Caco-2 (cell line): Measurements from ENCODE around the gene ZNF66. TPM values are rescaled to one million over a fixed set of nuclear protein-coding genes. Genes with fewer than 3 reads are reported as not detected.
"Not testable (repeated sequence)": the region's sequence is repeated elsewhere in the genome, so short reads cannot be mapped to it uniquely, and the experiment has no call there.

ENCODE experiments used
- Bru-seq: library from RNA; stranded (reverse); fragments of 400-500 nt; gene quantifications from one replicate; lab custom pipeline; 2021; lab: Mats Ljungman, UMichigan
- BruChase-seq, 2 experiments: library from RNA; stranded (reverse); fragments of 400-500 nt; gene quantifications; one replicate each; lab custom pipeline; 2021; lab: Mats Ljungman, UMichigan
- BruUV-seq: library from RNA; stranded (reverse); fragments of 400-500 nt; replicated peaks from 2 replicates; lab custom pipeline; 2021; lab: Mats Ljungman, UMichigan
- CTCF ChIA-PET: fragments of 300-600 bp; sonication (Branson Sonifier 250); formaldehyde crosslinking; loops from one replicate; lab custom pipeline; 2022; ENCODE audit warnings: antibody characterized with exemption; lab: Charles Lee
- POLR2A ChIA-PET: fragments of 300-600 bp; sonication (Branson Sonifier 250); formaldehyde crosslinking; loops from one replicate; lab custom pipeline; 2022; ENCODE audit warnings: antibody characterized with exemption; lab: Charles Lee
- DNase-seq, 2 experiments: peaks; one replicate each; pipeline versions ENCODE4 v3.0.0 to v3.0.0-alpha.2; 2020 to 2022
- H3K27me3 ChIP-seq: replicated peaks from 2 replicates; pipeline ENCODE4 v1.6.0; 2011; ENCODE audit warnings: low read length; ENCODE audit not compliant: control insufficient read depth, insufficient read depth
- H3K36me3 ChIP-seq: 2 replicates; pipeline ENCODE4 v1.5.1; 2011; ENCODE audit warnings: low read length; ENCODE audit not compliant: control insufficient read depth, insufficient read depth
- H3K4me1 ChIP-seq: fragments of 250-450 bp; sonication (Bioruptor Pico); 2 replicates; pipeline ENCODE4 v1.5.1; 2020; ENCODE audit warnings: mild to moderate bottlenecking
- H3K4me3 ChIP-seq: 2 replicates; pipeline ENCODE4 v1.5.1; 2011; ENCODE audit warnings: low read depth, mild to moderate bottlenecking, control low read depth, low read length
- H3K9me3 ChIP-seq: fragments of 250-450 bp; sonication (Bioruptor Pico); 2 replicates; pipeline ENCODE4 v1.5.1; 2020; ENCODE audit warnings: mild to moderate bottlenecking, moderate library complexity
- H3K27ac Mint-ChIP-seq: one replicate; pipeline ENCODE4 v1.8.0; 2022; ENCODE audit warnings: mixed read lengths; ENCODE audit not compliant: unreplicated experiment
- H3K27me3 Mint-ChIP-seq: one replicate; pipeline ENCODE4 v1.8.0; 2022; ENCODE audit warnings: mixed read lengths; ENCODE audit not compliant: insufficient read depth, unreplicated experiment
- H3K36me3 Mint-ChIP-seq: one replicate; pipeline ENCODE4 v1.8.0; 2022; ENCODE audit warnings: mild to moderate bottlenecking, mixed read lengths; ENCODE audit not compliant: insufficient read depth, unreplicated experiment
- H3K4me1 Mint-ChIP-seq: one replicate; pipeline ENCODE4 v1.8.0; 2022; ENCODE audit warnings: low read depth, mixed read lengths; ENCODE audit not compliant: unreplicated experiment
- H3K4me3 Mint-ChIP-seq: one replicate; pipeline ENCODE4 v1.8.0; 2022; ENCODE audit warnings: mild to moderate bottlenecking, moderate library complexity, mixed read lengths; ENCODE audit not compliant: unreplicated experiment
- H3K9me3 Mint-ChIP-seq: one replicate; pipeline ENCODE4 v1.8.0; 2022; ENCODE audit warnings: mixed read lengths; ENCODE audit not compliant: unreplicated experiment
- CTCF ChIP-seq, 2 experiments: fragments of 200-600 bp in 1 of 2; IDR thresholded peaks; 1 replicate in 1 of 2; 2 replicates in 1 of 2; pipeline versions ENCODE4 v1.5.1 to v1.8.0; 2011 to 2022; ENCODE audit warnings: antibody characterized with exemption in 1 of 2, control low read depth in 1 of 2, inconsistent platforms in 1 of 2, low read depth in 1 of 2, low read length in 1 of 2, mild to moderate bottlenecking in 1 of 2, moderate library complexity in 1 of 2; ENCODE audit not compliant: insufficient read depth in 1 of 2, severe bottlenecking in 1 of 2, unreplicated experiment in 1 of 2
- intact Hi-C: fragments of 100-400 bp; cut with micrococcal nuclease; formaldehyde crosslinking; loops from one replicate; pipeline ENCODE4 v1.10.0; 2022; ENCODE audit not compliant: unreplicated experiment
- long read RNA-seq: library from polyadenylated mRNA; stranded (forward); transcript quantifications from one replicate; pipeline ENCODE4 v2.0.0, GENCODE V29; 2022
- total RNA-seq: library from RNA; stranded (reverse); gene quantifications from 2 replicates; pipeline ENCODE4 v1.2.3, GENCODE V29; 2022

The ZNF66 gene
- total RNA-seq = 10.1 and 10.9 TPM in 2 replicates
- Bru-seq, nascent RNA = percentile 73 among the genes with signal in this experiment
- percentile 78 among the genes with signal in this experiment for BruChase-seq, experiment 1, labeled RNA remaining after a 2-hour chase
- percentile 70 among the genes with signal in this experiment for BruChase-seq, experiment 2, labeled RNA remaining after a 6-hour chase
- long read RNA-seq, partial matches to known transcripts = 0 of 5 reads
- long read RNA-seq, other reads (novel, unspliced or antisense) = 1 of 5 reads

GRCh38 chr19:20776083-20777076 lies at the start of gene ZNF66:
Gene ZNF66 (plus strand): TSS chr19:20776304. CDS start chr19:20776448, 144 bp downstream.
- H3K4me3 ChIP-seq = peak within 1 kb of the TSS; percentile 87

GRCh38 chr19:20750169-20750568 lies 25.9 kb upstream of the ZNF66 start:
- H3K4me3 ChIP-seq, H3K9me3 ChIP-seq, DNase-seq, H3K36me3 Mint-ChIP-seq, CTCF ChIA-PET, intact Hi-C loops, H3K36me3 ChIP-seq, POLR2A ChIA-PET, H3K27ac Mint-ChIP-seq, H3K4me3 Mint-ChIP-seq, H3K27me3 Mint-ChIP-seq, H3K4me1 Mint-ChIP-seq, H3K27me3 ChIP-seq, BruUV-seq, H3K4me1 ChIP-seq: not testable (repeated sequence)
- peaks cover 32% of the 10 kb centered on the region for H3K9me3 Mint-ChIP-seq

More at GRCh38 chr19:20776083-20777076, at the start of gene ZNF66:
- H3K9me3 ChIP-seq = peaks cover 6% of the 10 kb centered on the region; the same call in 1 of the 2 replicates
- H3K27me3 Mint-ChIP-seq = no peaks in the 10 kb centered on the region
- BruUV-seq = TSS peak; percentile 43
- H3K9me3 Mint-ChIP-seq = no peaks in the 10 kb centered on the region
- no peaks in the 10 kb centered on the region for H3K4me1 Mint-ChIP-seq
- peak; percentile 94 to 96 for DNase-seq
- no peaks in the 10 kb centered on the region; the same call in 1 of the 2 replicates for H3K4me1 ChIP-seq
- no peaks in the 10 kb centered on the region for H3K27me3 ChIP-seq
- peak within 1 kb of the TSS; percentile 93 for H3K27ac Mint-ChIP-seq
- peaks cover 36% of the 10 kb centered on the region for H3K36me3 Mint-ChIP-seq
- H3K36me3 ChIP-seq = no peaks in the 10 kb centered on the region
- intact Hi-C loops = loop anchor here (2.0 kb wide), 1 partner anchor 244 kb away; the partner anchor contains the start of gene ZNF430
- peak within 1 kb of the TSS; percentile 82 for H3K4me3 Mint-ChIP-seq
- ChIA-PET CTCF (interaction anchor here (0.7 kb wide), 1 partner anchor 47 kb away, joined by 8 read pairs; no protein-coding TSS in a partner anchor), POLR2A (interaction anchor here (0.6 to 1.7 kb wide), 3 partner anchors 244 to 552 kb away, joined by 3 to 5 read pairs (median 3); partner anchors contain the start of genes ZNF430 and ZNF708)
- TF ChIP-seq CTCF (IDR thresholded peaks at IDR 0.05; ENCODE audit: insufficient read depth in 1 of 2, low read depth in 1 of 2, low read length in 1 of 2, severe bottlenecking in 1 of 2, unreplicated experiment in 1 of 2) = no peak

- H3K27me3 ChIP-seq, H3K4me3 Mint-ChIP-seq, H3K4me1 ChIP-seq, H3K4me1 Mint-ChIP-seq, H3K36me3 Mint-ChIP-seq, H3K27me3 Mint-ChIP-seq, POLR2A ChIA-PET, H3K36me3 ChIP-seq, BruUV-seq, intact Hi-C loops, DNase-seq, H3K9me3 ChIP-seq, H3K4me3 ChIP-seq, H3K27ac Mint-ChIP-seq, CTCF ChIA-PET: not testable (repeated sequence)
- H3K9me3 Mint-ChIP-seq = peaks cover 20% of the 10 kb centered on the region
Observed at GRCh38 chr19:20752291-20752690, 23.8 kb upstream of the ZNF66 start.

GRCh38 chr19:20769225-20769736 lies 6.8 kb upstream of the ZNF66 start:
- BruUV-seq, H3K4me1 Mint-ChIP-seq, H3K36me3 ChIP-seq, CTCF ChIA-PET, H3K4me3 Mint-ChIP-seq, H3K36me3 Mint-ChIP-seq, H3K27me3 Mint-ChIP-seq, H3K9me3 ChIP-seq, H3K27me3 ChIP-seq, H3K4me3 ChIP-seq, H3K27ac Mint-ChIP-seq, POLR2A ChIA-PET, DNase-seq, intact Hi-C loops, H3K4me1 ChIP-seq: not testable (repeated sequence)
- peaks cover 40% of the 10 kb centered on the region for H3K9me3 Mint-ChIP-seq
